Measurements from ENCODE around the gene NTRK2.

The NTRK2 gene

DNA sequence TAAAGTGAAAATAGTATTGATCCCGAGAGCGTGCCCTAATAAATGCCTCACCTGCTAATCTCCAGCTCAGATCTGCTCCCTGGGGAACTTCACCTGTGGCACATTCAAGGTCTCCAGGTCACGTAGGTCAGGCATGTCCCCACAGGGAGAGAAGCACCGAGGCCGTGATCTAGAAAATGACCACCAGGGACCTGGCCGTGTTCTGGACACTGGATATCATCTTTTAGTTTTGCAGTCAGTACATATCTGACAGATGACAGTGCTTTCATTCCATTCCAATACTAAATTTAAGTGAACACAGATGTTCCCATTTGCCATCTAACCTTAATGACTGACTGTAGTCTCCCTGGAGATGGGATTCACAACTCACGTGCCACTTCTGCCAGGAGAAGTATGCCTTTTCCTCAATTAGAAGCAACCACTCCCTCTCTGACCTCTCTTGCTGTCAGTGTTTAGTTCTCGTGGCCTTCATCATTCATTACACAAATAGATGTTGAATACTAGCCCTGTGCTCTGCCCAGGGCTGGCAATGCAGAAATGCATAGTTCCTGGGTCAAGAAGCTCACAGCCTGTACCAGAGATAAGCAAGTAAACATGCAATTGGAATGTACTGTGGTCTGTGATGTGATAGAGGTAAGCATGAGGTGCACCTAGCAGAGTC, 276.5 kb downstream of the NTRK2 start:
- Histone ChIP-seq H3K9me3 (ENCODE audit: control insufficient read depth, insufficient read depth, low read length) (no peaks in the 10 kb centered on the region), H3K4me3 (ENCODE audit: low read length) (no peak overlapping the region), H3K36me3 (ENCODE audit: control insufficient read depth, insufficient read depth, low read length) (no peaks in the 10 kb centered on the region), H3K4me1 (ENCODE audit: control insufficient read depth, insufficient read depth, low read length) (no peaks in the 10 kb centered on the region), H3K27me3 (ENCODE audit: control insufficient read depth, insufficient read depth, low read length) (no peaks in the 10 kb centered on the region), H3K27ac (ENCODE audit: low read length) (no peak overlapping the region)
- WGBS (ENCODE audit: insufficient coverage, insufficient read length), result no CpG with 5 or more reads among the region's 8 CpGs
- no peak for DNase-seq (ENCODE audit: low read depth, low spot score)

GRCh38 chr9:84947412-84947972, 278.0 kb downstream of the NTRK2 start:
- H3K9me3 ChIP-seq (ENCODE audit: control insufficient read depth, insufficient read depth, low read length), result no peaks in the 10 kb centered on the region
- no peak overlapping the region for H3K4me3 ChIP-seq (ENCODE audit: low read length)
- H3K27me3 ChIP-seq (ENCODE audit: control insufficient read depth, insufficient read depth, low read length), result no peaks in the 10 kb centered on the region
- H3K36me3 ChIP-seq (ENCODE audit: control insufficient read depth, insufficient read depth, low read length), result no peaks in the 10 kb centered on the region
- no peak overlapping the region for H3K27ac ChIP-seq (ENCODE audit: low read length)
- DNase-seq (ENCODE audit: low read depth, low spot score), result no peak
- no CpG with 5 or more reads among the region's 5 CpGs for WGBS (ENCODE audit: insufficient coverage, insufficient read length)
- no peaks in the 10 kb centered on the region for H3K4me1 ChIP-seq (ENCODE audit: control insufficient read depth, insufficient read depth, low read length)

DNA sequence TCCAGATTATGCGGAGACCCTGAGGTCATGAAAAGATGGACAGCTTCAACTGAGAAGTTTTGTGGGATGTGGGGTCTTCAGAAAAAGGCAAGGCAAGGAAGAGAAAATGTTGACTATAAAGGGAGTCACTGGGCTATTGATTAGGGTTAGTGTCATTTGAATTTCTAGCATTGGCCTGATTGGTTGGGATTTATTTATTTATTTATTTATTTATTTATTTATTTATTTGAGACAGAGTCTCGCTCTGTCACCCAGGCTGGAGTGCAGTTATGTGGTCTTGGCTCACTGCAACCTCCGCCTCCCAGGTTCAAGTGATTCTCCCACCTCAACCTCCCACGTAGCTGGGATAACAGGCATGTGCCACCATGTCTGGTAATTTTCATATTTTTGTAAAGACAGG, 279.7 kb downstream of the NTRK2 start:
- Histone ChIP-seq H3K4me1 (ENCODE audit: control insufficient read depth, insufficient read depth, low read length) (no peaks in the 10 kb centered on the region), H3K27me3 (ENCODE audit: control insufficient read depth, insufficient read depth, low read length) (no peaks in the 10 kb centered on the region), H3K4me3 (ENCODE audit: low read length) (no peak overlapping the region), H3K36me3 (ENCODE audit: control insufficient read depth, insufficient read depth, low read length) (no peaks in the 10 kb centered on the region), H3K9me3 (ENCODE audit: control insufficient read depth, insufficient read depth, low read length) (no peaks in the 10 kb centered on the region), H3K27ac (ENCODE audit: low read length) (no peak overlapping the region)
- no CpG with 5 or more reads among the region's 4 CpGs for WGBS (ENCODE audit: insufficient coverage, insufficient read length)
- no peak for DNase-seq (ENCODE audit: low read depth, low spot score)

DNA sequence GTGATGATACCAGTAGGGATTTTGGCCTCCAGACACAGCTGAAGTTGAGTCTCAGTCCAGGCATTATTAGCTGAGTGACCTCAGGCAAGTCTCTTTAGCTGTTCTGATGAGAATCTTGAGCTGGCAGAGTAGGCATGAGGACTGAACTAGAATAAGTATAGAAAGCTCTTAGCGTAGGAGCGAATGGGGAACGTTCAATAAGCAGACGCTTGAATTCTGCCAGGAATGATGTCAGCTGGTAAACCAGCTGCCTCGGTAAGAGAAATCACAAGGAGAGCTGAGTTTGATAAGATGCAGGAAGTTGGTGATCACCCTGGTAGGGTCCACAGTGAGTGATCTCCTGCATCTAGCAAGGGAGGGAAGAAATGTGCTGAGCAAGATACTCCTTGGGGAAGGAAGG, 280.4 kb downstream of the NTRK2 start:
- no peaks in the 10 kb centered on the region for H3K4me1 ChIP-seq (ENCODE audit: control insufficient read depth, insufficient read depth, low read length)
- H3K36me3 ChIP-seq (ENCODE audit: control insufficient read depth, insufficient read depth, low read length), result no peaks in the 10 kb centered on the region
- H3K4me3 ChIP-seq (ENCODE audit: low read length), result no peak overlapping the region
- H3K27ac ChIP-seq (ENCODE audit: low read length), result no peak overlapping the region
- H3K27me3 ChIP-seq (ENCODE audit: control insufficient read depth, insufficient read depth, low read length), result no peaks in the 10 kb centered on the region
- DNase-seq (ENCODE audit: low read depth, low spot score), result no peak
- H3K9me3 ChIP-seq (ENCODE audit: control insufficient read depth, insufficient read depth, low read length), result no peaks in the 10 kb centered on the region
- WGBS (ENCODE audit: insufficient coverage, insufficient read length), result no CpG with 5 or more reads among the region's 5 CpGs

DNA sequence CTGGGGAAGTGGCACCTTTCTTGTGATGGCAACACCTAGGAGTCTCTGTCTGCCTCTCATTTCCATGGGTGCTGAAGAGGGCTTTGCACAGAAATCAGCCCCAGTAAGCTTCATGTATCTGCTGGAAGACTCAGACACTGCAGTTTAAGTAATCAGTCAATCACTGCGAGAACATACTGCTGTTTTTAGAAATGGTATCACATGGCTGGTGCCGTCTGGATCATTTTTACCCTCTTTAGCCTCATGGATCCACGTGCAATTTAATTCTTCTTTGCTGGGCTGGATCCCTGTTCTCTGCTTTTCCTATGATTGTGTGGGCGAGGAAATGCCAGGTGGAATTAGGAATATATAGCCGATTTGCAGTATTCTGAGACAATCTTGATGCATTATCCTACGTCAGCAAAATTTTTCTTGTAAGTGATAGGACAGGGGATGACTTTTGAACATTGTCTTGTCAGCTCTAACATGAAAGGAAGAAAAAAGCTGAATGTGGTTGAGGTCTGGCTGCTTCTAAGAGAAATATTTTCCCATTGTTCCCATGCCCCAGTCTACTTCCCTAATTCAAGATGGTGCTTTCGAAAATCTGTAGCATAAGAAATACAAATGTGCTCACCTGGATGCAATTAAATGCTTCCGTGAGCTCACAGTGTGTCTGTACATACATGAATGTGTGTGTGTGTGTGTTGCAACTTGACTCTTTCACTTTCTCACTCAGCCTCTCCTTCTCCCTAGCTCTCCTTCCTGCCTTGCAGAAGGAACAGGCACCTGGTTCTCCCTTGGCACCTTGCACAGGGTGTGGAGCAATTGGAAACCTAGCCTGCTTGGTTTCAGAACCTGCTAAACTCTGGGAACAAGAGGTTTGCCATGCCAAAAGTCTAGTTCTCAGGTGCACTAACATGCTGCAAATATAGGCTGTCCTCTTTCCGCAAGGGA, 281.6 kb downstream of the NTRK2 start:
- H3K4me1 ChIP-seq (ENCODE audit: control insufficient read depth, insufficient read depth, low read length), result no peaks in the 10 kb centered on the region
- H3K36me3 ChIP-seq (ENCODE audit: control insufficient read depth, insufficient read depth, low read length), result no peaks in the 10 kb centered on the region
- H3K27me3 ChIP-seq (ENCODE audit: control insufficient read depth, insufficient read depth, low read length), result no peaks in the 10 kb centered on the region
- H3K9me3 ChIP-seq (ENCODE audit: control insufficient read depth, insufficient read depth, low read length), result no peaks in the 10 kb centered on the region
- no peak for DNase-seq (ENCODE audit: low read depth, low spot score)
- no CpG with 5 or more reads among the region's 9 CpGs for WGBS (ENCODE audit: insufficient coverage, insufficient read length)
- no peak overlapping the region for H3K27ac ChIP-seq (ENCODE audit: low read length)
- no peak overlapping the region for H3K4me3 ChIP-seq (ENCODE audit: low read length)

GRCh38 chr9:84953252-84953773, 283.8 kb downstream of the NTRK2 start:
- H3K9me3 ChIP-seq (ENCODE audit: control insufficient read depth, insufficient read depth, low read length), result no peaks in the 10 kb centered on the region
- no peaks in the 10 kb centered on the region for H3K27me3 ChIP-seq (ENCODE audit: control insufficient read depth, insufficient read depth, low read length)
- H3K4me3 ChIP-seq (ENCODE audit: low read length), result no peak overlapping the region
- WGBS (ENCODE audit: insufficient coverage, insufficient read length), result no CpG with 5 or more reads among the region's 3 CpGs
- H3K27ac ChIP-seq (ENCODE audit: low read length), result no peak overlapping the region
- no peak for DNase-seq (ENCODE audit: low read depth, low spot score)
- no peaks in the 10 kb centered on the region for H3K4me1 ChIP-seq (ENCODE audit: control insufficient read depth, insufficient read depth, low read length)
- no peaks in the 10 kb centered on the region for H3K36me3 ChIP-seq (ENCODE audit: control insufficient read depth, insufficient read depth, low read length)

- DNase-seq (ENCODE audit: low read depth, low spot score), result peak; percentile 50
Observed at GRCh38 chr9:84953797-84954705, 284.5 kb downstream of the NTRK2 start.

GRCh38 chr9:84955155-84955554, 285.6 kb downstream of the NTRK2 start:
- Histone ChIP-seq H3K27ac (ENCODE audit: low read length) (no peak overlapping the region), H3K9me3 (ENCODE audit: control insufficient read depth, insufficient read depth, low read length) (no peaks in the 10 kb centered on the region), H3K4me3 (ENCODE audit: low read length) (no peak overlapping the region), H3K4me1 (ENCODE audit: control insufficient read depth, insufficient read depth, low read length) (no peaks in the 10 kb centered on the region), H3K27me3 (ENCODE audit: control insufficient read depth, insufficient read depth, low read length) (no peaks in the 10 kb centered on the region), H3K36me3 (ENCODE audit: control insufficient read depth, insufficient read depth, low read length) (no peaks in the 10 kb centered on the region)
- WGBS (ENCODE audit: insufficient coverage, insufficient read length), result no CpG with 5 or more reads among the region's 18 CpGs
- no peak for DNase-seq (ENCODE audit: low read depth, low spot score)

More at GRCh38 chr9:84953797-84954705, 284.5 kb downstream of the NTRK2 start:
- Histone ChIP-seq H3K36me3 (ENCODE audit: control insufficient read depth, insufficient read depth, low read length) (no peaks in the 10 kb centered on the region), H3K4me1 (ENCODE audit: control insufficient read depth, insufficient read depth, low read length) (no peaks in the 10 kb centered on the region), H3K27ac (ENCODE audit: low read length) (no peak overlapping the region), H3K4me3 (ENCODE audit: low read length) (no peak overlapping the region), H3K27me3 (ENCODE audit: control insufficient read depth, insufficient read depth, low read length) (no peaks in the 10 kb centered on the region), H3K9me3 (ENCODE audit: control insufficient read depth, insufficient read depth, low read length) (no peaks in the 10 kb centered on the region)
- no CpG with 5 or more reads among the region's 21 CpGs for WGBS (ENCODE audit: insufficient coverage, insufficient read length)

DNA sequence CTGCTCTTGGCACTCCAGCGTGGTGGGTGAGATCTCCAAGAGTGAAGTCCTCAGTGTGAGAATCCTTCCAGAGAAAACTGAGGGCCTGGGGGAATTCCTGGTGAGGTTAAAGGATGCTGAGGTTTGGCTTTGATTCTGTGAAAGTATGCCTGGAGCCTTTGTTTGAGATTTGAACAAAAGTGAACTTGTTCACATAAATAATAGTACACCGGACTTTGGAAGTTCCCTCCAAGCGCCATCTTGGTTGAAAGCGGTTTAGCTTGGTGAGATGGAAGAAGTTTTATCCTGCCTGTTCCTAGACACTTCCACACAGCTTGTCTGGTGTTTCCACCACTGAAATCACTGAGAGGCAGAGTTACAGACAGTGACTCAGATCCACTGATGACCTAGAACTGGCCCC, 286.4 kb downstream of the NTRK2 start:
- no CpG with 5 or more reads among the region's 4 CpGs for WGBS (ENCODE audit: insufficient coverage, insufficient read length)
- Histone ChIP-seq H3K27ac (ENCODE audit: low read length) (no peak overlapping the region), H3K4me1 (ENCODE audit: control insufficient read depth, insufficient read depth, low read length) (no peaks in the 10 kb centered on the region), H3K4me3 (ENCODE audit: low read length) (no peak overlapping the region), H3K27me3 (ENCODE audit: control insufficient read depth, insufficient read depth, low read length) (no peaks in the 10 kb centered on the region), H3K36me3 (ENCODE audit: control insufficient read depth, insufficient read depth, low read length) (no peaks in the 10 kb centered on the region), H3K9me3 (ENCODE audit: control insufficient read depth, insufficient read depth, low read length) (no peaks in the 10 kb centered on the region)
- DNase-seq (ENCODE audit: low read depth, low spot score), result no peak

GRCh38 chr9:84959339-84959738, 289.8 kb downstream of the NTRK2 start:
- DNase-seq (ENCODE audit: low read depth, low spot score), result no peak
- H3K27me3 ChIP-seq (ENCODE audit: control insufficient read depth, insufficient read depth, low read length), result no peaks in the 10 kb centered on the region
- WGBS (ENCODE audit: insufficient coverage, insufficient read length), result no CpG with 5 or more reads among the region's 5 CpGs
- no peak overlapping the region for H3K4me3 ChIP-seq (ENCODE audit: low read length)
- H3K4me1 ChIP-seq (ENCODE audit: control insufficient read depth, insufficient read depth, low read length), result no peaks in the 10 kb centered on the region
- H3K36me3 ChIP-seq (ENCODE audit: control insufficient read depth, insufficient read depth, low read length), result no peaks in the 10 kb centered on the region
- no peaks in the 10 kb centered on the region for H3K9me3 ChIP-seq (ENCODE audit: control insufficient read depth, insufficient read depth, low read length)
- H3K27ac ChIP-seq (ENCODE audit: low read length), result no peak overlapping the region

Measured in iPS DF 6.9 (cell line).